ENCODE data around the gene SERPINA4.
"Not testable (repeated sequence)": the region's sequence is repeated elsewhere in the genome, so short reads cannot be mapped to it uniquely, and the experiment has no call there.

The SERPINA4 gene

GRCh38 chr14:94588311-94588710 is 27.1 kb downstream of the SERPINA4 start:
- in situ Hi-C loops (cut with MboI; ENCODE audit: low sequenced_read_pairs), result no loop called here

- in situ Hi-C loops (cut with MboI; ENCODE audit: low sequenced_read_pairs), result no loop called here
Observed at GRCh38 chr14:94591073-94591472, 29.8 kb downstream of the SERPINA4 start.

- in situ Hi-C loops (cut with MboI; ENCODE audit: low sequenced_read_pairs), result no loop called here
Observed at GRCh38 chr14:94591871-94592270, 30.6 kb downstream of the SERPINA4 start.

- in situ Hi-C loops (cut with MboI; ENCODE audit: low sequenced_read_pairs), result no loop called here
Observed at GRCh38 chr14:94592457-94592856, 31.2 kb downstream of the SERPINA4 start.

GRCh38 chr14:94593376-94593748 is 32.1 kb downstream of the SERPINA4 start:
- in situ Hi-C loops (cut with MboI; ENCODE audit: low sequenced_read_pairs), result no loop called here

GRCh38 chr14:94593749-94594431 is 32.6 kb downstream of the SERPINA4 start:
- in situ Hi-C loops (cut with MboI; ENCODE audit: low sequenced_read_pairs), result no loop called here

- in situ Hi-C loops (cut with MboI; ENCODE audit: low sequenced_read_pairs), result no loop called here
Observed at GRCh38 chr14:94594441-94594840, 33.2 kb downstream of the SERPINA4 start.

GRCh38 chr14:94595912-94596311 is 34.7 kb downstream of the SERPINA4 start:
- in situ Hi-C loops (cut with MboI; ENCODE audit: low sequenced_read_pairs), result no loop called here

GRCh38 chr14:94596361-94596760 is 35.1 kb downstream of the SERPINA4 start:
- in situ Hi-C loops (cut with MboI; ENCODE audit: low sequenced_read_pairs), result no loop called here

GRCh38 chr14:94597788-94598187 is 36.5 kb downstream of the SERPINA4 start:
- in situ Hi-C loops (cut with MboI; ENCODE audit: low sequenced_read_pairs), result no loop called here

- in situ Hi-C loops (cut with MboI; ENCODE audit: low sequenced_read_pairs), result no loop called here
Observed at GRCh38 chr14:94598506-94598815, 37.2 kb downstream of the SERPINA4 start.

GRCh38 chr14:94598816-94599655 is 37.8 kb downstream of the SERPINA4 start:
- in situ Hi-C loops (cut with MboI; ENCODE audit: low sequenced_read_pairs), result no loop called here

GRCh38 chr14:94599656-94600004 is 38.4 kb downstream of the SERPINA4 start:
- in situ Hi-C loops (cut with MboI; ENCODE audit: low sequenced_read_pairs), result no loop called here

GRCh38 chr14:94600148-94600545 is 38.9 kb downstream of the SERPINA4 start:
- in situ Hi-C loops (cut with MboI; ENCODE audit: low sequenced_read_pairs), result no loop called here

- in situ Hi-C loops (cut with MboI; ENCODE audit: low sequenced_read_pairs), result no loop called here
Observed at GRCh38 chr14:94601884-94602391, 40.7 kb downstream of the SERPINA4 start.

- in situ Hi-C loops (cut with MboI; ENCODE audit: low sequenced_read_pairs), result no loop called here
Observed at GRCh38 chr14:94602722-94603121, 41.5 kb downstream of the SERPINA4 start.

GRCh38 chr14:94605361-94605760 is 44.1 kb downstream of the SERPINA4 start:
- in situ Hi-C loops (cut with MboI; ENCODE audit: low sequenced_read_pairs), result no loop called here

- in situ Hi-C loops (cut with MboI; ENCODE audit: low sequenced_read_pairs), result not testable (repeated sequence)
Observed at GRCh38 chr14:94608966-94609365, 47.7 kb downstream of the SERPINA4 start.

GRCh38 chr14:94611179-94611578 is 49.9 kb downstream of the SERPINA4 start:
- in situ Hi-C loops (cut with MboI; ENCODE audit: low sequenced_read_pairs), result no loop called here

GRCh38 chr14:94612174-94612573 is 50.9 kb downstream of the SERPINA4 start, which contains the start of gene SERPINA3:
TSS of gene SERPINA3 (plus strand) at chr14:94612391. CDS start at chr14:94614442, 2,051 bp downstream.
- in situ Hi-C loops (cut with MboI; ENCODE audit: low sequenced_read_pairs), result no loop called here

GRCh38 chr14:94612580-94613554 is 51.6 kb downstream of the SERPINA4 start:
- in situ Hi-C loops (cut with MboI; ENCODE audit: low sequenced_read_pairs), result no loop called here

All from HL-60/S4 treated with phorbol 12-myristate 13-acetate at 8.2 ng/mL for 4 days and 3 days (cell line).